C4-2B (cell line): ENCODE measurements around the gene DOC2A.

Experiments
- ZFX ChIP-seq: fragments of 450-650 bp; IDR thresholded peaks from 2 replicates; pipeline ENCODE4 v1.6.1; 2017
- TF ChIP-seq, protein P1 (sequence below): fragments of 450-650 bp; conservative IDR thresholded peaks from 2 replicates; pipeline ENCODE4 v1.5.1; 2017; ENCODE audit warnings: mild to moderate bottlenecking

DNA sequence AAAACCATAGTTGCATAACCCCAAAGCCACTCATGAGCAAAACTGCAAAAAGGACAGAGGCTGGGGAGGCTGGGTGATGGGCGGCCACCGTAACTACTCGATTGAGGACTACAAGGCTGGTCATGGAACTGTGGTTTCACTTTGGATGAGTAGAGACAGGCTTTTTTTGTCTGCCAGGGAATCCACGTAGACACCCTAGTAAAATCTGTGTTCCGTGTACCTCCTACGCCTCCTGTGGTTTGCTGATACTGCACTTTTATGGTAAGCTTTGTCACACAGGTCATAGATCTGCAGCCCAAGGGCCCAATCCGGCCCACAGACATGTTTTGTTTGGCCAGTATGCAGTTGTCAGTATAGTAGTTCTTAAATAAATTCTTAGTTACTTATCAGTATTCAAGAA, 22.4 kb upstream of the DOC2A start:
- TF ChIP-seq, protein P1, sequence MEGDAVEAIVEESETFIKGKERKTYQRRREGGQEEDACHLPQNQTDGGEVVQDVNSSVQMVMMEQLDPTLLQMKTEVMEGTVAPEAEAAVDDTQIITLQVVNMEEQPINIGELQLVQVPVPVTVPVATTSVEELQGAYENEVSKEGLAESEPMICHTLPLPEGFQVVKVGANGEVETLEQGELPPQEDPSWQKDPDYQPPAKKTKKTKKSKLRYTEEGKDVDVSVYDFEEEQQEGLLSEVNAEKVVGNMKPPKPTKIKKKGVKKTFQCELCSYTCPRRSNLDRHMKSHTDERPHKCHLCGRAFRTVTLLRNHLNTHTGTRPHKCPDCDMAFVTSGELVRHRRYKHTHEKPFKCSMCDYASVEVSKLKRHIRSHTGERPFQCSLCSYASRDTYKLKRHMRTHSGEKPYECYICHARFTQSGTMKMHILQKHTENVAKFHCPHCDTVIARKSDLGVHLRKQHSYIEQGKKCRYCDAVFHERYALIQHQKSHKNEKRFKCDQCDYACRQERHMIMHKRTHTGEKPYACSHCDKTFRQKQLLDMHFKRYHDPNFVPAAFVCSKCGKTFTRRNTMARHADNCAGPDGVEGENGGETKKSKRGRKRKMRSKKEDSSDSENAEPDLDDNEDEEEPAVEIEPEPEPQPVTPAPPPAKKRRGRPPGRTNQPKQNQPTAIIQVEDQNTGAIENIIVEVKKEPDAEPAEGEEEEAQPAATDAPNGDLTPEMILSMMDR = no peak
- no peak for TF ChIP-seq ZFX
